ENCODE data around the gene LMAN1L.

GRCh38 chr15:74826364-74826819, 13.8 kb downstream of the LMAN1L start, which contains the start of gene CPLX3:
- no peak for TF ChIP-seq CTCF (conservative IDR thresholded peaks at IDR 0.05; ENCODE audit: low read depth, low read length)
- no peak for TF ChIP-seq CEBPB (IDR thresholded peaks at IDR 0.05; ENCODE audit: low read depth, low read length)
- TF ChIP-seq MAFK (IDR thresholded peaks at IDR 0.05; ENCODE audit: low read depth, low read length): no peak
- TF ChIP-seq MAZ (IDR thresholded peaks at IDR 0.05; ENCODE audit: borderline replicate concordance, low read depth, low read length): no peak; the same call in 1 of the 2 replicates
- no peak for TF ChIP-seq SMC3 (IDR thresholded peaks at IDR 0.05; ENCODE audit: low read depth, low read length)
- TF ChIP-seq CHD1 (IDR thresholded peaks at IDR 0.05; ENCODE audit: low read depth, low read length): no peak
- no peak for TF ChIP-seq FOS (IDR thresholded peaks at IDR 0.05; ENCODE audit: low read depth, low read length)
- TF ChIP-seq POLR2A (IDR thresholded peaks at IDR 0.05; ENCODE audit: low read depth, low read length): no peak
- no peak for TF ChIP-seq NFE2L2 (IDR thresholded peaks at IDR 0.05; ENCODE audit: low read depth, low read length)
- no peak for TF ChIP-seq RAD21 (IDR thresholded peaks at IDR 0.05; ENCODE audit: low read length)
- TF ChIP-seq MXI1 (IDR thresholded peaks at IDR 0.05; ENCODE audit: borderline replicate concordance, low read depth, low read length): peak; percentile 71; the same call in 1 of the 2 replicates
- no peak for TF ChIP-seq RCOR1 (IDR thresholded peaks at IDR 0.05; ENCODE audit: insufficient replicate concordance, low read length)
- no peak for TF ChIP-seq RFX5 (IDR thresholded peaks at IDR 0.05; ENCODE audit: low read depth, low read length)
- TF ChIP-seq USF2 (IDR thresholded peaks at IDR 0.05; ENCODE audit: low read depth, low read length): peak; percentile 54; the same call in 1 of the 2 replicates

Data from IMR-90 (cell line).